Ishikawa (cell line): ENCODE results near the gene ETV6.

Experiments
- CEBPB ChIP-seq: IDR thresholded peaks from 2 replicates; pipeline ENCODE4 v1.6.1; 2012
- EGR1 ChIP-seq: IDR thresholded peaks from 2 replicates; pipeline ENCODE4 v1.6.1; 2012
- EP300 ChIP-seq: IDR thresholded peaks from 2 replicates; pipeline ENCODE4 v1.6.1; 2012; ENCODE audit warnings: borderline replicate concordance
- FOXM1 ChIP-seq: IDR thresholded peaks from 2 replicates; pipeline ENCODE4 v1.6.1; 2012; ENCODE audit warnings: low read depth, borderline replicate concordance
- MAX ChIP-seq: IDR thresholded peaks from 2 replicates; pipeline ENCODE4 v1.6.1; 2012
- NFIC ChIP-seq: IDR thresholded peaks from 2 replicates; pipeline ENCODE4 v1.6.1; 2012
- RAD21 ChIP-seq: IDR thresholded peaks from 2 replicates; pipeline ENCODE4 v1.6.1; 2012; ENCODE audit warnings: low read depth
- REST ChIP-seq: IDR thresholded peaks from 2 replicates; pipeline ENCODE4 v1.6.1; 2012; ENCODE audit warnings: low read depth, mild to moderate bottlenecking
- TAF1 ChIP-seq: IDR thresholded peaks from 2 replicates; pipeline ENCODE4 v1.6.1; 2012; ENCODE audit warnings: low read depth, mild to moderate bottlenecking
- USF1 ChIP-seq: IDR thresholded peaks from 2 replicates; pipeline ENCODE4 v1.6.1; 2012
- YY1 ChIP-seq: IDR thresholded peaks from 2 replicates; pipeline ENCODE4 v1.6.1; 2012; ENCODE audit warnings: low read depth
- ZBTB7A ChIP-seq: IDR thresholded peaks from 2 replicates; pipeline ENCODE4 v1.6.1; 2012; ENCODE audit warnings: low read depth

GRCh38 chr12:11754256-11754655 is 104.8 kb downstream of the ETV6 start:
- TF ChIP-seq USF1 = no peak
- TF ChIP-seq FOXM1 = no peak
- no peak for TF ChIP-seq RAD21
- no peak for TF ChIP-seq MAX
- TF ChIP-seq CEBPB = no peak
- no peak for TF ChIP-seq YY1
- no peak for TF ChIP-seq REST
- no peak for TF ChIP-seq TAF1
- no peak for TF ChIP-seq EP300
- TF ChIP-seq EGR1 = no peak
- no peak for TF ChIP-seq NFIC
- TF ChIP-seq ZBTB7A = no peak
